ENCODE data around the gene TRAPPC12. TPM values are rescaled to one million over a fixed set of nuclear protein-coding genes. Genes with fewer than 3 reads are reported as not detected.

TRAPPC12 gene
- total RNA-seq, 1 donor from 2014 or later: 71.0 TPM

GRCh38 chr2:3479430-3480320 lies 100.2 kb downstream of the TRAPPC12 start:
- Mint-ChIP-seq H3K4me1 (ENCODE audit: low read depth) (peaks cover 5% of the 10 kb centered on the region), H3K36me3 (ENCODE audit: low read depth) (peaks cover 14% of the 10 kb centered on the region), H3K9me3 (ENCODE audit: low read depth) (no peaks in the 10 kb centered on the region), H3K4me3 (ENCODE audit: unreplicated experiment) (no peak overlapping the region), H3K27ac (ENCODE audit: unreplicated experiment) (no peak overlapping the region), H3K27me3 (ENCODE audit: low read depth) (no peaks in the 10 kb centered on the region)
- peak; percentile 61 for DNase-seq (ENCODE audit: low spot score)
- TF ChIP-seq CTCF (IDR thresholded peaks at IDR 0.05): no peak

DNA sequence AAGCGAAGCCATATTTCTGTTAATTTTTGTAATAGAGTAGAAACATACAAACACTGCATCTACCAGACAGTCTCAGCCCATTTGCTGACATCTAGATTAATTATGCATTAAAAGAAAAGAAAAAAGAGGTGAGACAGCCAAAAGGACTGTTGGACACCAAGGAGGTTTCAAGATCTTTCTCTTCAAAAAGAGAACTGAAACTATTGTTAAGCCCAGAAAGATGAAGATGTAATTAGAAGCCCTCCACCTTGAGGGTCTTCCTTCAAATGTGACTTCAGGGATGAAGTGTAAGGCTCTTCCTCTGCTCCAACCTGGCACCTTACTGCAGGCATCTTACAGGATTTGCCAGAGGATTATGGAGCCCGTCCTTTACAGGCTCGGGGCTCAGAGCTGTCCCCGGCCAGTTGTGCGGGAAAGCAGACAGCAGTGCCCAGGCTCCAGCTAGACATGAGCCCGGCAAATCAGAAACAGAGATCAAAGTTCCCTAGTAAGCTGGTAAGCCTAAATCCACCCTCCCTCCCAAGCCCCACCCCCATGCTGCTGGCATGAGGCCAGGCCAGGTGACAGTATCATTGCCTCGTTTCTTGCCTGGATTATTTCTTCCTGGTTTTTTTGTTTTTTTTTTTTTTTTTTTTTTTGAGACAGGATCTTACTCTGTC lies 101.0 kb downstream of the TRAPPC12 start:
- Mint-ChIP-seq H3K27me3 (ENCODE audit: low read depth) (no peaks in the 10 kb centered on the region), H3K27ac (ENCODE audit: unreplicated experiment) (no peak overlapping the region), H3K4me1 (ENCODE audit: low read depth) (peaks cover 5% of the 10 kb centered on the region), H3K9me3 (ENCODE audit: low read depth) (no peaks in the 10 kb centered on the region), H3K4me3 (ENCODE audit: unreplicated experiment) (no peak overlapping the region), H3K36me3 (ENCODE audit: low read depth) (peaks cover 14% of the 10 kb centered on the region)
- no peak for TF ChIP-seq CTCF (IDR thresholded peaks at IDR 0.05)
- no peak for DNase-seq (ENCODE audit: low spot score)

DNA sequence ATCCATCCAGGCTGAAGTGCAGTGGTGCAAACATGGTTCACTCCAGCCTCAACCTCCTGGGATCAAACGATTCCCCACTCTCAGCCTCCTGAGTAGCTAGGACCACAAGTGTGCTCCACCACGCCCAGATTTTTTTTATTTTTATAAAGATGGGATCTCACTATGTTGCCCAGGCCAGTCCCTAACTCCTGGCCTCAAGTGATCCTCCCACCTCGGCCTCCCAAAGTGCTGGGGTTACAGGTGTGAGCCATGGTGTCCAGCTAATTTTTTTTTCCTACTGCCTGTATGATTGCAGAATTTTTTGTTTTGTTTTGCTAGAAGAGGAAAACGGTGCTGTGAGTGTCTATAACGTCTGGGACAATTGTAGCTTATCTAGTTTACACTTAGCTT lies 101.5 kb downstream of the TRAPPC12 start:
- no peak for TF ChIP-seq CTCF (IDR thresholded peaks at IDR 0.05)
- Mint-ChIP-seq H3K36me3 (ENCODE audit: low read depth) (peaks cover 14% of the 10 kb centered on the region), H3K9me3 (ENCODE audit: low read depth) (no peaks in the 10 kb centered on the region), H3K27ac (ENCODE audit: unreplicated experiment) (no peak overlapping the region), H3K27me3 (ENCODE audit: low read depth) (no peaks in the 10 kb centered on the region), H3K4me3 (ENCODE audit: unreplicated experiment) (no peak overlapping the region), H3K4me1 (ENCODE audit: low read depth) (peaks cover 4% of the 10 kb centered on the region)
- DNase-seq (ENCODE audit: low spot score): no peak

GRCh38 chr2:3481736-3482362 lies 102.4 kb downstream of the TRAPPC12 start:
- Mint-ChIP-seq H3K9me3 (ENCODE audit: low read depth) (no peaks in the 10 kb centered on the region), H3K27me3 (ENCODE audit: low read depth) (no peaks in the 10 kb centered on the region), H3K4me1 (ENCODE audit: low read depth) (no peaks in the 10 kb centered on the region), H3K27ac (ENCODE audit: unreplicated experiment) (no peak overlapping the region), H3K36me3 (ENCODE audit: low read depth) (peaks cover 14% of the 10 kb centered on the region), H3K4me3 (ENCODE audit: unreplicated experiment) (no peak overlapping the region)
- no peak for TF ChIP-seq CTCF (IDR thresholded peaks at IDR 0.05)
- DNase-seq (ENCODE audit: low spot score): peak; percentile 68

GRCh38 chr2:3482363-3482821 lies 102.9 kb downstream of the TRAPPC12 start:
- DNase-seq (ENCODE audit: low spot score): peak; percentile 93
- no peaks in the 10 kb centered on the region for H3K4me1 Mint-ChIP-seq (ENCODE audit: low read depth)
- no peaks in the 10 kb centered on the region for H3K9me3 Mint-ChIP-seq (ENCODE audit: low read depth)
- TF ChIP-seq CTCF (IDR thresholded peaks at IDR 0.05): no peak
- H3K27ac Mint-ChIP-seq (ENCODE audit: unreplicated experiment): no peak overlapping the region
- no peaks in the 10 kb centered on the region for H3K27me3 Mint-ChIP-seq (ENCODE audit: low read depth)
- H3K36me3 Mint-ChIP-seq (ENCODE audit: low read depth): peaks cover 14% of the 10 kb centered on the region
- no peak overlapping the region for H3K4me3 Mint-ChIP-seq (ENCODE audit: unreplicated experiment)
